Smooth muscle cell of the pulmonary artery (primary cell): ENCODE data around the gene RPP14. TPM values are rescaled to one million over a fixed set of nuclear protein-coding genes. Genes with fewer than 3 reads are reported as not detected.

ENCODE experiments used
- total RNA-seq: library from RNA; depleted of rRNA; stranded (reverse); fragments of >200 nt; gene quantifications from 2 replicates; pipeline ENCODE4 v1.2.3, GENCODE V29; 2014

The RPP14 gene
- 10.2 and 12.6 TPM in 2 replicates for total RNA-seq

GRCh38 chr3:58305882-58306711 lies at the start of gene RPP14, which contains the start of gene HTD2:
TSS of gene RPP14 (plus strand) at chr3:58306245. CDS start at chr3:58310330, 4,085 bp downstream.
TSS of gene HTD2 (plus strand) at chr3:58306520. CDS start at chr3:58317614, 11,094 bp downstream.

GRCh38 chr3:58332575-58333188 lies 26.6 kb downstream of the RPP14 start, which contains the start of gene PXK:
TSS of gene PXK (plus strand) at chr3:58332892. CDS start at chr3:58332989, 97 bp downstream.

Other genes with a start within 250 kb of the RPP14 start
- 0.07 TPM in 1 of 2 replicates, not detected in the other for gene DNASE1L3, start 95.3 kb upstream of the RPP14 start, total RNA-seq
- gene ABHD6, start 68.5 kb upstream of the RPP14 start, total RNA-seq, result 10.0 and 13.8 TPM in 2 replicates
- 11.4 and 11.7 TPM in 2 replicates for gene HTD2, start 275 bp downstream of the RPP14 start, total RNA-seq
- 26.1 and 29.1 TPM in 2 replicates for gene PXK, start 26.6 kb downstream of the RPP14 start, total RNA-seq
- 48.0 and 68.6 TPM in 2 replicates for gene PDHB, start 127.6 kb downstream of the RPP14 start, total RNA-seq
- 8.6 and 11.9 TPM in 2 replicates for gene KCTD6, start 185.9 kb downstream of the RPP14 start, total RNA-seq
- gene ACOX2, start 230.9 kb downstream of the RPP14 start, total RNA-seq, result 18.3 and 22.9 TPM in 2 replicates